HepG2 (cell line): ENCODE data around the gene TM4SF1. TPM values are rescaled to one million over a fixed set of nuclear protein-coding genes. Genes with fewer than 3 reads are reported as not detected.

Source experiments
- ARID3A ChIP-seq: IDR thresholded peaks from 2 replicates; pipeline ENCODE4 v1.6.1; 2012; ENCODE audit warnings: low read depth, low read length, improper control_type of control experiment
- ATF4 ChIP-seq, 2 experiments: fragments of 450-650 bp in 1 of 2; sonication (generic) in 1 of 2; formaldehyde crosslinking; IDR thresholded peaks; 2 replicates each; pipeline versions ENCODE4 v1.5.0 to v1.8.0; 2020 to 2022; ENCODE audit warnings: mild to moderate bottlenecking in 1 of 2, missing genetic modification reagents in 1 of 2
- ETV5 ChIP-seq: IDR thresholded peaks from 2 replicates; pipeline ENCODE4 v1.6.1; 2018; ENCODE audit warnings: missing biosample characterization, missing genetic modification reagents, inconsistent platforms, borderline replicate concordance
- ETV6 ChIP-seq: sonication (generic); formaldehyde crosslinking; conservative IDR thresholded peaks from 2 replicates; pipeline ENCODE4 v1.4.0; 2020; ENCODE audit warnings: missing genetic modification reagents
- FOSL2 ChIP-seq: sonication (generic); formaldehyde crosslinking; IDR thresholded peaks from 2 replicates; pipeline ENCODE4 v1.4.0; 2020; ENCODE audit warnings: missing genetic modification reagents
- HBP1 ChIP-seq: IDR thresholded peaks from 2 replicates; pipeline ENCODE4 v1.6.1; 2016; ENCODE audit warnings: low read depth, control low read depth
- IRF1 ChIP-seq: sonication (generic); formaldehyde crosslinking; IDR thresholded peaks from 2 replicates; pipeline ENCODE4 v1.4.0; 2020; ENCODE audit warnings: low read depth, mild to moderate bottlenecking, missing genetic modification reagents
- ISL2 ChIP-seq: sonication (generic); formaldehyde crosslinking; IDR thresholded peaks from 2 replicates; pipeline ENCODE4 v1.5.0; 2020; ENCODE audit warnings: missing genetic modification reagents
- MIER3 ChIP-seq: IDR thresholded peaks from 2 replicates; pipeline ENCODE4 v1.6.1; 2016; ENCODE audit warnings: missing compliant biosample characterization, borderline replicate concordance
- MIXL1 ChIP-seq: IDR thresholded peaks from 2 replicates; pipeline ENCODE4 v1.6.1; 2016
- MYC ChIP-seq: sonication (generic); formaldehyde crosslinking; IDR thresholded peaks from 2 replicates; pipeline ENCODE4 v1.9.0; 2021; ENCODE audit warnings: missing genetic modification reagents, borderline replicate concordance
- NR2F1 ChIP-seq, 2 experiments: fragments of 450-650 bp in 1 of 2; formaldehyde crosslinking in 1 of 2; IDR thresholded peaks; 2 replicates each; pipeline versions ENCODE4 v1.5.0 to v1.6.1; 2016 to 2020; ENCODE audit warnings: mild to moderate bottlenecking in 1 of 2, missing compliant biosample characterization in 1 of 2, missing genetic modification reagents in 1 of 2, moderate library complexity in 1 of 2
- POGZ ChIP-seq: sonication (generic); formaldehyde crosslinking; IDR thresholded peaks from 2 replicates; pipeline ENCODE4 v1.4.0; 2020; ENCODE audit warnings: mild to moderate bottlenecking, missing genetic modification reagents
- TEAD3 ChIP-seq: optimal IDR thresholded peaks from 2 replicates; pipeline ENCODE3; 2016; ENCODE audit warnings: borderline replicate concordance
- THRA ChIP-seq: sonication (generic); formaldehyde crosslinking; IDR thresholded peaks from 2 replicates; pipeline ENCODE4 v1.4.0; 2020; ENCODE audit warnings: missing genetic modification reagents, borderline replicate concordance
- ZBTB26 ChIP-seq: IDR thresholded peaks from 2 replicates; pipeline ENCODE4 v1.6.1; 2016; ENCODE audit warnings: missing compliant biosample characterization, missing genetic modification reagents, borderline replicate concordance
- ZSCAN20 ChIP-seq: sonication (generic); formaldehyde crosslinking; IDR thresholded peaks from 2 replicates; pipeline ENCODE4 v1.4.0; 2020; ENCODE audit warnings: missing genetic modification reagents, mild to moderate bottlenecking, borderline replicate concordance
- polyA plus RNA-seq, 8 experiments: library from polyadenylated mRNA; depleted of rRNA in 3 of 8; stranded (reverse) in 7 of 8; unstranded in 1 of 8; fragments of >200 nt; fragmentation: Illumina TruSeq in 4 of 8; extraction: Trizol in 4 of 8; gene quantifications; 2 replicates each; pipeline versions ENCODE4 v1.2.1 to v1.2.3, GENCODE V29; 2011 to 2016; ENCODE audit warnings: low read depth in 4 of 8, missing spikeins in 1 of 8, mixed read lengths in 1 of 8; ENCODE audit not compliant: insufficient read depth in 1 of 8
- total RNA-seq, 5 experiments: library from RNA; depleted of rRNA; stranded (reverse); fragments of >200 nt; fragmentation: Illumina TruSeq; extraction: Trizol; gene quantifications; 2 replicates each; pipeline ENCODE4 v1.2.3, GENCODE V29; 2016; ENCODE audit warnings: low read depth in 1 of 5
- TF ChIP-seq, protein P1 (sequence below): IDR thresholded peaks from 2 replicates; pipeline ENCODE4 v1.4.0; 2020; ENCODE audit warnings: mild to moderate bottlenecking, missing genetic modification reagents

The TM4SF1 gene
- total and polyA plus RNA-seq, 2 of the 13 experiments (the other 11 are each of a cell fraction or from before 2014, with no cell fraction given), result 431 to 1,359 TPM

DNA sequence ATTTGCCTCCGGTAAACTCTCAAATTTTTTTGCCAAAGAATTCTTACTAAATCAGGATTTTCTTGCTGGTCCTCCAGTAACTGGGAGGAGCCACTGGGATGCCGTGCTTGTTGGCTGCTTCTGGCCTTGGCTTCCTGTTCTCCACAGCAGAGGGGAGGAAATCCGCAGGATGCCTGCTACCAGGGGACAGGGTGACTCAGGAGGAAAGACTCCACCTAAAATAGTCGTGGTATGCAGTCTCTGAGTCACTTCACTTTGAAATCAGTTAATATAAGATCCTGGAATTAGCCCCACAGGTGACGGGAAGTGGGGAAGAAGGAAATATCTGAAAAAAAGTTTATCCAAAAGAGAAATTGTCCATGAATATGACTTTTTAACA lies 37.5 kb downstream of the TM4SF1 start (continued):
- TF ChIP-seq TEAD3 (CRISPR knock-in tag) (peak; percentile 95), ISL2 (CRISPR knock-in tag) (no peak), IRF1 (CRISPR knock-in tag) (no peak), NR2F1 (CRISPR knock-in tag; IDR thresholded peaks at IDR 0.05) (peak in 1 of 2 experiments; percentile 8; a peak in 1 of 4 replicates), ATF4 (CRISPR knock-in tag; IDR thresholded peaks at IDR 0.05) (no peak), FOSL2 (CRISPR knock-in tag) (peak; percentile 94), MIXL1 (CRISPR knock-in tag) (peak; percentile 17; the same call in 1 of the 2 replicates), ETV5 (CRISPR knock-in tag) (peak; percentile 80; the same call in 1 of the 2 replicates), MIER3 (CRISPR knock-in tag) (0 out of 2 replicates have a peak, but pooled peaks have one; percentile 23), ZBTB26 (CRISPR knock-in tag) (0 out of 2 replicates have a peak, but pooled peaks have one; percentile 11), ETV6 (CRISPR knock-in tag) (no peak), HBP1 (CRISPR knock-in tag) (no peak), THRA (CRISPR knock-in tag) (no peak), ZSCAN20 (CRISPR knock-in tag) (no peak), POGZ (CRISPR knock-in tag) (peak; percentile 56; the same call in 1 of the 2 replicates), MYC (CRISPR knock-in tag) (no peak), ARID3A (peak; percentile 81; the same call in 1 of the 2 replicates)
- TF ChIP-seq, protein P1, sequence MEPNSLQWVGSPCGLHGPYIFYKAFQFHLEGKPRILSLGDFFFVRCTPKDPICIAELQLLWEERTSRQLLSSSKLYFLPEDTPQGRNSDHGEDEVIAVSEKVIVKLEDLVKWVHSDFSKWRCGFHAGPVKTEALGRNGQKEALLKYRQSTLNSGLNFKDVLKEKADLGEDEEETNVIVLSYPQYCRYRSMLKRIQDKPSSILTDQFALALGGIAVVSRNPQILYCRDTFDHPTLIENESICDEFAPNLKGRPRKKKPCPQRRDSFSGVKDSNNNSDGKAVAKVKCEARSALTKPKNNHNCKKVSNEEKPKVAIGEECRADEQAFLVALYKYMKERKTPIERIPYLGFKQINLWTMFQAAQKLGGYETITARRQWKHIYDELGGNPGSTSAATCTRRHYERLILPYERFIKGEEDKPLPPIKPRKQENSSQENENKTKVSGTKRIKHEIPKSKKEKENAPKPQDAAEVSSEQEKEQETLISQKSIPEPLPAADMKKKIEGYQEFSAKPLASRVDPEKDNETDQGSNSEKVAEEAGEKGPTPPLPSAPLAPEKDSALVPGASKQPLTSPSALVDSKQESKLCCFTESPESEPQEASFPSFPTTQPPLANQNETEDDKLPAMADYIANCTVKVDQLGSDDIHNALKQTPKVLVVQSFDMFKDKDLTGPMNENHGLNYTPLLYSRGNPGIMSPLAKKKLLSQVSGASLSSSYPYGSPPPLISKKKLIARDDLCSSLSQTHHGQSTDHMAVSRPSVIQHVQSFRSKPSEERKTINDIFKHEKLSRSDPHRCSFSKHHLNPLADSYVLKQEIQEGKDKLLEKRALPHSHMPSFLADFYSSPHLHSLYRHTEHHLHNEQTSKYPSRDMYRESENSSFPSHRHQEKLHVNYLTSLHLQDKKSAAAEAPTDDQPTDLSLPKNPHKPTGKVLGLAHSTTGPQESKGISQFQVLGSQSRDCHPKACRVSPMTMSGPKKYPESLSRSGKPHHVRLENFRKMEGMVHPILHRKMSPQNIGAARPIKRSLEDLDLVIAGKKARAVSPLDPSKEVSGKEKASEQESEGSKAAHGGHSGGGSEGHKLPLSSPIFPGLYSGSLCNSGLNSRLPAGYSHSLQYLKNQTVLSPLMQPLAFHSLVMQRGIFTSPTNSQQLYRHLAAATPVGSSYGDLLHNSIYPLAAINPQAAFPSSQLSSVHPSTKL (CRISPR knock-in tag), result peak; percentile 72
